NK-92 (cell line): ENCODE data around the gene CNTNAP1.

Experiments
- DNase-seq: peaks from one replicate; lab custom pipeline; 2025; ENCODE audit not compliant: unreplicated experiment; lab: John Stamatoyannopoulos, UW

CNTNAP1 gene

GRCh38 chr17:42684929-42685556, 2.7 kb downstream of the CNTNAP1 start:
- no peak for DNase-seq

GRCh38 chr17:42685831-42686230, 3.5 kb downstream of the CNTNAP1 start:
- no peak for DNase-seq

GRCh38 chr17:42686520-42687128, 4.3 kb downstream of the CNTNAP1 start:
- DNase-seq, result no peak

- DNase-seq, result no peak
These were observed 5.5 kb downstream of the CNTNAP1 start for GRCh38 chr17:42687707-42688320.

GRCh38 chr17:42690596-42690995, 8.3 kb downstream of the CNTNAP1 start:
- DNase-seq, result no peak

- no peak for DNase-seq
These were observed 8.8 kb downstream of the CNTNAP1 start for GRCh38 chr17:42691021-42691545.

- no peak for DNase-seq
These were observed 10.2 kb downstream of the CNTNAP1 start for GRCh38 chr17:42692489-42692888.

- no peak for DNase-seq
These were observed 12.2 kb downstream of the CNTNAP1 start for GRCh38 chr17:42694524-42694923.

- DNase-seq, result no peak
These were observed 13.2 kb downstream of the CNTNAP1 start for GRCh38 chr17:42695500-42695899.

- DNase-seq, result no peak
These were observed 14.9 kb downstream of the CNTNAP1 start for GRCh38 chr17:42697108-42697811.

GRCh38 chr17:42698736-42699414, 16.5 kb downstream of the CNTNAP1 start:
- DNase-seq, result no peak

GRCh38 chr17:42699415-42699740, 17.0 kb downstream of the CNTNAP1 start:
- no peak for DNase-seq

- no peak for DNase-seq
These were observed 18.4 kb downstream of the CNTNAP1 start for GRCh38 chr17:42700586-42701289.

- no peak for DNase-seq
These were observed 20.1 kb downstream of the CNTNAP1 start for GRCh38 chr17:42702446-42702845.

- no peak for DNase-seq
These were observed 22.1 kb downstream of the CNTNAP1 start for GRCh38 chr17:42704490-42704836.

GRCh38 chr17:42704837-42705494, 22.6 kb downstream of the CNTNAP1 start:
- no peak for DNase-seq

GRCh38 chr17:42706732-42707131, 24.4 kb downstream of the CNTNAP1 start:
- no peak for DNase-seq

GRCh38 chr17:42708588-42708987, 26.3 kb downstream of the CNTNAP1 start:
- DNase-seq, result no peak

- no peak for DNase-seq
These were observed 27.2 kb downstream of the CNTNAP1 start for GRCh38 chr17:42709561-42709960.

GRCh38 chr17:42720996-42721583, 38.8 kb downstream of the CNTNAP1 start:
- DNase-seq, result no peak
